Epithelial cell of proximal tubule (primary cell): Measurements from ENCODE around the gene MARK3. TPM values are rescaled to one million over a fixed set of nuclear protein-coding genes. Genes with fewer than 3 reads are reported as not detected.

ENCODE experiments used
- DNase-seq: peaks from one replicate; pipeline ENCODE4 v3.0.0-alpha.2; 2011; ENCODE audit warnings: low read depth
- H3K4me3 ChIP-seq: 2 replicates; pipeline ENCODE4 v1.5.1; 2011; ENCODE audit warnings: low read depth, mild to moderate bottlenecking, low read length
- CTCF ChIP-seq: conservative IDR thresholded peaks from 2 replicates; pipeline ENCODE4 v1.5.1; 2012; ENCODE audit warnings: low read depth, mild to moderate bottlenecking, low read length
- total RNA-seq: library from RNA; depleted of rRNA; stranded (reverse); fragments of >200 nt; gene quantifications from 2 replicates; pipeline ENCODE4 v1.2.3, GENCODE V29; 2015

MARK3 gene
- total RNA-seq, 1 donor from 2014 or later, result 47.5 TPM

- no peak for DNase-seq
- no peak overlapping the region for H3K4me3 ChIP-seq
- TF ChIP-seq CTCF, result no peak
Measured at GRCh38 chr14:103549361-103550311, 164.4 kb downstream of the MARK3 start.

GRCh38 chr14:103550451-103551337 is 165.5 kb downstream of the MARK3 start:
- TF ChIP-seq CTCF, result peak; percentile 6
- no peak for DNase-seq
- peak overlapping the region; percentile 49 for H3K4me3 ChIP-seq

- no peak for TF ChIP-seq CTCF
- H3K4me3 ChIP-seq, result peak overlapping the region; percentile 49
- DNase-seq, result no peak
Measured at GRCh38 chr14:103551338-103551762, 166.1 kb downstream of the MARK3 start.

GRCh38 chr14:103552011-103552845 is 167.0 kb downstream of the MARK3 start:
- no peak for TF ChIP-seq CTCF
- H3K4me3 ChIP-seq, result peak overlapping the region; percentile 49
- peak; percentile 95 for DNase-seq

- TF ChIP-seq CTCF, result no peak
- no peak for DNase-seq
- H3K4me3 ChIP-seq, result no peak overlapping the region
Measured at GRCh38 chr14:103552846-103553210, 167.6 kb downstream of the MARK3 start.

Other genes starting within 250 kb of the MARK3 start
- 187 and 238 TPM in 2 replicates for gene EIF5, start 51.2 kb upstream of the MARK3 start, total RNA-seq
- gene CKB, start 137.4 kb downstream of the MARK3 start, total RNA-seq, result 492 and 789 TPM in 2 replicates
- gene TRMT61A, start 143.8 kb downstream of the MARK3 start, total RNA-seq, result 9.0 and 21.9 TPM in 2 replicates
- gene BAG5, start 177.2 kb downstream of the MARK3 start, total RNA-seq, result 26.6 and 27.2 TPM in 2 replicates
- gene COA8, start 177.5 kb downstream of the MARK3 start, total RNA-seq, result 29.0 and 44.0 TPM in 2 replicates
- gene KLC1, start 243.8 kb downstream of the MARK3 start, total RNA-seq, result 170 and 178 TPM in 2 replicates